ENCODE data around the gene EVC2.
"Not testable (repeated sequence)": the region's sequence is repeated elsewhere in the genome, so short reads cannot be mapped to it uniquely, and the experiment has no call there.

EVC2 gene

GRCh38 chr4:5746829-5747737 lies 38.7 kb upstream of the EVC2 start:
- DNase-seq (ENCODE audit: low spot score): no peak

- DNase-seq (ENCODE audit: low spot score): no peak
Observed at GRCh38 chr4:5746250-5746649, 37.9 kb upstream of the EVC2 start.

GRCh38 chr4:5742968-5743367 lies 34.6 kb upstream of the EVC2 start:
- no peak for DNase-seq (ENCODE audit: low spot score)

GRCh38 chr4:5742388-5742787 lies 34.0 kb upstream of the EVC2 start:
- no peak for DNase-seq (ENCODE audit: low spot score)

- DNase-seq (ENCODE audit: low spot score): no peak
Observed at GRCh38 chr4:5738061-5738460, 29.7 kb upstream of the EVC2 start.

- no peak for DNase-seq (ENCODE audit: low spot score)
Observed at GRCh38 chr4:5735463-5735862, 27.1 kb upstream of the EVC2 start.

- DNase-seq (ENCODE audit: low spot score): no peak
Observed at GRCh38 chr4:5734853-5735252, 26.5 kb upstream of the EVC2 start.

GRCh38 chr4:5732158-5732557 lies 23.8 kb upstream of the EVC2 start:
- DNase-seq (ENCODE audit: low spot score): no peak

GRCh38 chr4:5730993-5731990 lies 22.9 kb upstream of the EVC2 start:
- no peak for DNase-seq (ENCODE audit: low spot score)

GRCh38 chr4:5730436-5730835 lies 22.1 kb upstream of the EVC2 start:
- no peak for DNase-seq (ENCODE audit: low spot score)

GRCh38 chr4:5728412-5728811 lies 20.1 kb upstream of the EVC2 start:
- DNase-seq (ENCODE audit: low spot score): not testable (repeated sequence)

GRCh38 chr4:5724377-5724776 lies 16.0 kb upstream of the EVC2 start:
- DNase-seq (ENCODE audit: low spot score): no peak

GRCh38 chr4:5722328-5722727 lies 14.0 kb upstream of the EVC2 start:
- DNase-seq (ENCODE audit: low spot score): no peak

- DNase-seq (ENCODE audit: low spot score): no peak
Observed at GRCh38 chr4:5721923-5722322, 13.6 kb upstream of the EVC2 start.

- no peak for DNase-seq (ENCODE audit: low spot score)
Observed at GRCh38 chr4:5720980-5721379, 12.6 kb upstream of the EVC2 start.

GRCh38 chr4:5720157-5720850 lies 11.9 kb upstream of the EVC2 start:
- no peak for DNase-seq (ENCODE audit: low spot score)

- DNase-seq (ENCODE audit: low spot score): no peak
Observed at GRCh38 chr4:5719350-5720055, 11.1 kb upstream of the EVC2 start.

GRCh38 chr4:5718411-5718810 lies 10.1 kb upstream of the EVC2 start:
- no peak for DNase-seq (ENCODE audit: low spot score)

GRCh38 chr4:5717449-5718158 lies 9.2 kb upstream of the EVC2 start:
- no peak for DNase-seq (ENCODE audit: low spot score)

GRCh38 chr4:5716391-5716790 lies 8.0 kb upstream of the EVC2 start:
- DNase-seq (ENCODE audit: low spot score): no peak

GRCh38 chr4:5715357-5715756 lies 7.0 kb upstream of the EVC2 start:
- DNase-seq (ENCODE audit: low spot score): no peak
